VCaP (cell line): ENCODE data around the gene NUAK2.
A peak's percentile ranks its signal among the peaks of the same experiment; 100 is the strongest.

ENCODE experiments used
- H3K27ac ChIP-seq: fragments of 450-650 bp; 2 replicates; pipeline ENCODE4 v1.5.1; 2017
- CTCF ChIP-seq: fragments of 450-650 bp; conservative IDR thresholded peaks from 2 replicates; pipeline ENCODE4 v1.5.1; 2017; ENCODE audit warnings: mild to moderate bottlenecking, moderate library complexity

NUAK2 gene

GRCh38 chr1:205325334-205325884 lies 3.9 kb upstream of the NUAK2 start:
- no peak overlapping the region for H3K27ac ChIP-seq
- TF ChIP-seq CTCF = peak; percentile 74

DNA sequence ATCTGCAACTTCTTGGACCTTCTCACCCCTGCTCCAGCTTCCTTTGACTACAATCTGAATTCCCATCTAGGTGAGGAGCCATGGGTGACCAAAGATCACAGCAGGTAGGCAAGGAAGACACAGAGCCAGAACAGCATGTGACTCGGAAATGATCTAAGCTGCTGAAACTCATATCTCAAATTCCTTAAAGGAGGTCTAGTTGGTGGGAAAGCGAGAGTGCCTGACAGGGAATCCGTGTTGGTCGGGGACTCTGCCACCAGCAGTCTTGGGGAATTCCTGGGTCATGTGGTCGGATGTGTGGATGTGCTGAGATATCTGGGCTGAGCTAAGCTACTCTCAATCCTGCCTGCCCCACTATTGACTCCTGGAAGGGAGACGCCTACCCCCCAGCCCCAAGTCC lies 3.2 kb upstream of the NUAK2 start:
- no peak overlapping the region for H3K27ac ChIP-seq
- TF ChIP-seq CTCF = no peak

DNA sequence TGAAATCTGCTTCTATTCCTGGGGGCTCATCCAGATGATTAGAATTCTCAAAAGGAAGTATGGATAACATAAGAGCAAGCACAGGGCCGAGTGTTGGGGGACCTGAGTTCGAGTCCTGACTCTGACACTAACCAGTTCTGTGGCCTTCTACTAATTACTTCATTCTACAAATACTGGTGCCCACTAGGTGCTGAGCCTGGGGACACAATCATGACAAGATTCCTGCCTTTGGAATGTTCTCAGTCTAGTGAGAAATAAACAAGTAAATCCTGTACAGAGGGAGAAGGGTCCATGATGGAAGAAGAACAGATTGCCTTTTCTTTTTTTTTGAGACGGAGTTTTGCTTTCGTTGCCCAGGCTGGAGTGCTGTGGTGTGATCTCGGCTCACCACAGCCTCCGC lies 2.2 kb upstream of the NUAK2 start:
- H3K27ac ChIP-seq = no peak overlapping the region
- TF ChIP-seq CTCF = no peak

DNA sequence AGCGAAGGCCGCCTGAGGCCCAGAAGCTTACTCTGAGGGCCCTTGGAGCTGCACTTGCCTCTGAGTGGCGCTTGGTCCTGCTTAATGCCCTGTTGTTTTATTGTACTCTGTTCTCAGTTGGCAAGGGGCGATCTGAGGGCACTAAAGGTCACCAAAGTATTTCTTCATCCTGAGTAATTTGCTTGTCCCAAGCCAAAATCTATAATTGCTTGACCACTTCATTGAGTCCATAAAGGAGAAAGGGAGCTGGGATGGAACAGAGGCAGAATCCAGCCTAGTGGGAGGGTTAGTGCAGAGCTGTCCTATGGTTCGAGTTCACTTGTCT lies 376 bp upstream of the NUAK2 start:
- peak overlapping the region; percentile 89 for H3K27ac ChIP-seq

GRCh38 chr1:205319081-205320018 lies 2.2 kb downstream of the NUAK2 start:
- TF ChIP-seq CTCF = no peak
- H3K27ac ChIP-seq = peak overlapping the region; percentile 89

More for the DNA sequence above, 376 bp upstream of the NUAK2 start:
- no peak for TF ChIP-seq CTCF

GRCh38 chr1:205318231-205318991 lies 3.1 kb downstream of the NUAK2 start:
- no peak for TF ChIP-seq CTCF
- H3K27ac ChIP-seq = peak overlapping the region; percentile 89

GRCh38 chr1:205317311-205317917 lies 4.1 kb downstream of the NUAK2 start:
- TF ChIP-seq CTCF = peak; percentile 29
- H3K27ac ChIP-seq = peak overlapping the region; percentile 89
